Measurements from ENCODE around the gene ANP32D.
"Not testable (repeated sequence)": the region's sequence is repeated elsewhere in the genome, so short reads cannot be mapped to it uniquely, and the experiment has no call there.

The ANP32D gene

GRCh38 chr12:48472259-48472658 is at the start of gene ANP32D:
TSS of gene ANP32D (plus strand) at chr12:48472559. CDS start at chr12:48472665, 106 bp downstream.
- Mint-ChIP-seq H3K4me1 (no peaks in the 10 kb centered on the region), H3K4me3 (no peak within 1 kb of the TSS), H3K36me3 (ENCODE audit: low read depth) (peaks cover 15% of the 10 kb centered on the region), H3K27ac (no peak within 1 kb of the TSS), H3K9me3 (peaks cover 57% of the 10 kb centered on the region), H3K27me3 (ENCODE audit: low read depth) (no peaks in the 10 kb centered on the region)
- no peak for TF ChIP-seq CTCF (IDR thresholded peaks at IDR 0.05; ENCODE audit: unreplicated experiment in 3 of 3)

GRCh38 chr12:48423171-48423570 is 49.2 kb upstream of the ANP32D start:
- Mint-ChIP-seq H3K4me3 (no peak overlapping the region), H3K36me3 (ENCODE audit: low read depth) (no peaks in the 10 kb centered on the region), H3K9me3 (peaks cover 3% of the 10 kb centered on the region), H3K27ac (no peak overlapping the region), H3K4me1 (peaks cover 8% of the 10 kb centered on the region), H3K27me3 (ENCODE audit: low read depth) (peaks cover 17% of the 10 kb centered on the region)
- TF ChIP-seq CTCF (IDR thresholded peaks at IDR 0.05; ENCODE audit: unreplicated experiment in 3 of 3) = no peak

GRCh38 chr12:48424644-48425043 is 47.7 kb upstream of the ANP32D start:
- Mint-ChIP-seq H3K36me3 (ENCODE audit: low read depth) (no peaks in the 10 kb centered on the region), H3K9me3 (peaks cover 15% of the 10 kb centered on the region), H3K4me1 (peaks cover 8% of the 10 kb centered on the region), H3K4me3 (no peak overlapping the region), H3K27me3 (ENCODE audit: low read depth) (peaks cover 14% of the 10 kb centered on the region), H3K27ac (no peak overlapping the region)
- TF ChIP-seq CTCF (IDR thresholded peaks at IDR 0.05; ENCODE audit: unreplicated experiment in 3 of 3) = no peak

GRCh38 chr12:48434016-48434415 is 38.3 kb upstream of the ANP32D start:
- H3K9me3 Mint-ChIP-seq = peaks cover 41% of the 10 kb centered on the region

GRCh38 chr12:48441069-48441468 is 31.3 kb upstream of the ANP32D start:
- Mint-ChIP-seq H3K9me3 (peaks cover 9% of the 10 kb centered on the region), H3K27me3 (ENCODE audit: low read depth) (no peaks in the 10 kb centered on the region), H3K4me3 (no peak overlapping the region), H3K36me3 (ENCODE audit: low read depth) (no peaks in the 10 kb centered on the region), H3K27ac (no peak overlapping the region), H3K4me1 (no peaks in the 10 kb centered on the region)
- TF ChIP-seq CTCF (IDR thresholded peaks at IDR 0.05; ENCODE audit: unreplicated experiment in 3 of 3) = no peak

More at GRCh38 chr12:48434016-48434415, 38.3 kb upstream of the ANP32D start:
- not testable (repeated sequence) for H3K4me3 Mint-ChIP-seq; H3K27ac Mint-ChIP-seq; H3K4me1 Mint-ChIP-seq; H3K27me3 Mint-ChIP-seq (ENCODE audit: low read depth); H3K36me3 Mint-ChIP-seq (ENCODE audit: low read depth)

GRCh38 chr12:48442179-48442847 is 30.0 kb upstream of the ANP32D start:
- Mint-ChIP-seq H3K27ac (no peak overlapping the region), H3K4me1 (no peaks in the 10 kb centered on the region), H3K4me3 (no peak overlapping the region), H3K9me3 (peaks cover 2% of the 10 kb centered on the region), H3K36me3 (ENCODE audit: low read depth) (no peaks in the 10 kb centered on the region), H3K27me3 (ENCODE audit: low read depth) (no peaks in the 10 kb centered on the region)
- no peak for TF ChIP-seq CTCF (IDR thresholded peaks at IDR 0.05; ENCODE audit: unreplicated experiment in 3 of 3)

Measured in nephron (organoid).